A549 (cell line): ENCODE data around the gene IPO8. TPM values are rescaled to one million over a fixed set of nuclear protein-coding genes. Genes with fewer than 3 reads are reported as not detected.

Experiments used
- ATAC-seq, 2 experiments: fragments of 200-7000 bp in 1 of 2; fragments of >200 bp in 1 of 2; cut with Nextera tagmentation in 1 of 2; cut with Tn5 transposase in 1 of 2; 3 replicates each; pipeline versions ENCODE4 v1.8.0 to v1.9.1; 2018 to 2020; ENCODE audit warnings: mild to moderate bottlenecking in 1 of 2, moderate library complexity in 1 of 2
- CTCF ChIA-PET: fragments of 300-600 bp; sonication (Branson Sonifier 250); formaldehyde crosslinking; extraction: SDS; loops from one replicate; lab custom pipeline; 2021; ENCODE audit warnings: antibody characterized with exemption, inconsistent platforms; lab: Yijun Ruan, JAX
- POLR2A ChIA-PET: fragments of 350-600 bp; formaldehyde crosslinking; extraction: SDS; loops from one replicate; lab custom pipeline; 2021; ENCODE audit warnings: antibody characterized with exemption, inconsistent platforms; lab: Yijun Ruan, JAX
- DNase-seq, 2 experiments: peaks; one replicate each; pipeline versions ENCODE4 v3.0.0 to v3.0.0-alpha.2; 2011 to 2016; ENCODE audit warnings: low read depth in 1 of 2, low spot score in 1 of 2
- FAIRE-seq: peaks from 2 replicates; lab custom pipeline; 2011; peaks lifted over from hg19 to GRCh38; lab: Jason Lieb, UNC
- H3K27ac ChIP-seq, 2 experiments: fragments of >200 bp; sonication (Bioruptor Twin); formaldehyde crosslinking; 3 replicates each; pipeline ENCODE4 v1.5.1; 2016 to 2017
- H3K4me1 ChIP-seq: fragments of >200 bp; sonication (Bioruptor Twin); formaldehyde crosslinking; 3 replicates; pipeline ENCODE4 v1.6.1; 2016
- H3K4me2 ChIP-seq: fragments of >200 bp; sonication (Bioruptor Twin); formaldehyde crosslinking; 3 replicates; pipeline ENCODE4 v1.6.1; 2016
- H3K4me3 ChIP-seq: fragments of >200 bp; sonication (Bioruptor Twin); formaldehyde crosslinking; 3 replicates; pipeline ENCODE4 v1.5.1; 2016
- H3K9me3 ChIP-seq: fragments of >200 bp; sonication (Bioruptor Twin); formaldehyde crosslinking; 3 replicates; pipeline ENCODE4 v1.6.1; 2016
- CBX2 ChIP-seq: fragments of 200-600 bp; sonication (generic); IDR thresholded peaks from 2 replicates; pipeline ENCODE4 v1.6.1; 2016; ENCODE audit warnings: low read depth, mild to moderate bottlenecking, borderline replicate concordance
- CHD2 ChIP-seq: fragments of 150-350 bp; IDR thresholded peaks from 2 replicates; pipeline ENCODE4 v1.6.1; 2014; ENCODE audit warnings: low read length; ENCODE audit not compliant: partially characterized antibody
- EHF ChIP-seq: fragments of 250-450 bp; sonication (Bioruptor Pico); IDR thresholded peaks from 2 replicates; pipeline ENCODE4 v1.5.0; 2020; ENCODE audit warnings: mild to moderate bottlenecking
- EHMT2 ChIP-seq: fragments of 200-600 bp; sonication (generic); IDR thresholded peaks from 2 replicates; pipeline ENCODE4 v1.6.1; 2016; ENCODE audit warnings: antibody characterized with exemption, low read depth, mild to moderate bottlenecking, moderate library complexity
- ESRRA ChIP-seq: fragments of 150-350 bp; IDR thresholded peaks from 2 replicates; pipeline ENCODE4 v1.6.1; 2014; ENCODE audit warnings: mild to moderate bottlenecking, low read length, borderline replicate concordance
- HDAC2 ChIP-seq: fragments of 200-600 bp; sonication (generic); IDR thresholded peaks from 2 replicates; pipeline ENCODE4 v1.6.1; 2016
- NFE2L2 ChIP-seq: fragments of 150-350 bp; conservative IDR thresholded peaks from 2 replicates; pipeline ENCODE4 v1.6.1; 2014; ENCODE audit warnings: low read length
- NR3C1 ChIP-seq: fragments of >200 bp; sonication (Bioruptor Twin); formaldehyde crosslinking; IDR thresholded peaks from 3 replicates; pipeline ENCODE4 v1.6.1; 2017
- POLR2AphosphoS2 ChIP-seq: conservative IDR thresholded peaks from 2 replicates; pipeline ENCODE4 v1.6.1; 2012; ENCODE audit warnings: low read length, improper control_type of control experiment, inconsistent platforms
- RCOR1 ChIP-seq: fragments of 150-350 bp; IDR thresholded peaks from 2 replicates; pipeline ENCODE4 v1.6.1; 2014; ENCODE audit warnings: antibody characterized with exemption, low read length, low read depth
- RNF2 ChIP-seq: fragments of 200-600 bp; sonication (generic); IDR thresholded peaks from 2 replicates; pipeline ENCODE4 v1.6.1; 2016; ENCODE audit warnings: low read depth, mild to moderate bottlenecking, antibody characterized with exemption, moderate library complexity, borderline replicate concordance
- SREBF2 ChIP-seq: fragments of 450-650 bp; IDR thresholded peaks from 2 replicates; pipeline ENCODE4 v1.6.1; 2014; ENCODE audit warnings: mild to moderate bottlenecking, moderate library complexity
- TP53 ChIP-seq: fragments of 250-450 bp; sonication (Bioruptor Pico); IDR thresholded peaks from 2 replicates; pipeline ENCODE4 v1.5.0; 2021; ENCODE audit warnings: mild to moderate bottlenecking, moderate library complexity
- ZC3H11A ChIP-seq: fragments of 450-650 bp; IDR thresholded peaks from 2 replicates; pipeline ENCODE4 v1.6.1; 2014; ENCODE audit warnings: antibody characterized with exemption, mild to moderate bottlenecking
- ZFP36 ChIP-seq: fragments of 450-650 bp; IDR thresholded peaks from 2 replicates; pipeline ENCODE4 v1.6.1; 2014; ENCODE audit warnings: borderline replicate concordance; ENCODE audit not compliant: partially characterized antibody
- WGBS: methylation state at CpG from one replicate; pipeline ENCODE4 v1.1.6; 2017; ENCODE audit errors: missing lambda C conversion rate; 5-methylcytosine and 5-hydroxymethylcytosine counted together
- polyA plus RNA-seq, 4 experiments: library from polyadenylated mRNA; depleted of rRNA in 3 of 4; stranded (reverse); fragments of >200 nt; fragmentation: RNase III in 1 of 4; extraction: RNeasy Plus Mini Kit Qiagen cat#74134 plus additional on column Dnase treatment in 1 of 4; gene quantifications; 2 replicates in 3 of 4; 3 replicates in 1 of 4; pipeline ENCODE4 v1.2.3, GENCODE V29; 2011 to 2017
- TF ChIP-seq, protein P1 (sequence below): IDR thresholded peaks from 2 replicates; pipeline ENCODE4 v1.6.1; 2012
- TF ChIP-seq, protein P2 (sequence below): fragments of >200 bp; sonication (Bioruptor Twin); formaldehyde crosslinking; IDR thresholded peaks from 3 replicates; pipeline ENCODE4 v1.5.1; 2016
- TF ChIP-seq, protein P3 (sequence below): fragments of 250-450 bp; sonication (Bioruptor Pico); IDR thresholded peaks from 2 replicates; pipeline ENCODE4 v1.5.0; 2021; ENCODE audit warnings: mild to moderate bottlenecking, moderate library complexity, borderline replicate concordance
- TF ChIP-seq, protein P4 (sequence below): fragments of >200 bp; sonication (Bioruptor Twin); formaldehyde crosslinking; IDR thresholded peaks from 2 replicates; pipeline ENCODE4 v1.6.1; 2016

IPO8 gene
- polyA plus RNA-seq, 2 of the 4 experiments (the other 2 are of a cell fraction): 23.1 to 31.8 TPM

DNA sequence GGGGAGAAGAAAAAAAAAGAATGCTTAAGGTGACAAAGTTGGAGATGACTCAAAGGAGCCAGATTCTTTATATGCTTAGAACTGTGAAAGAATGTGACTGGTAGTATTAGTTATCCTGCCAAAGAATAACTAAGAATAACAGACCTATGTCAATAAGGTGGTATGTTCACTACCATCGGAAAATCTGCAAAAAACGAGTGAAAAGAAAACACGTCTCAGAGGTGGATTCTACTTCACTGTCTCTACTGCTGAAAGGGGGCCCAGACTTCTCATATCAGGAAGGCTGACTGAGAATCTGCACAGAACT, 64.7 kb downstream of the IPO8 start:
- Histone ChIP-seq H3K4me3 (no peak overlapping the region), H3K27ac (no peak overlapping the region), H3K4me2 (no peak overlapping the region), H3K9me3 (no peaks in the 10 kb centered on the region), H3K4me1 (no peaks in the 10 kb centered on the region)
- no peak for FAIRE-seq
- WGBS: 81% methylated on average over 3 of the region's 3 CpGs
- TF ChIP-seq POLR2AphosphoS2: no peak
- no peak for TF ChIP-seq CHD2
- TF ChIP-seq HDAC2: no peak
- no peak for TF ChIP-seq SREBF2
- TF ChIP-seq EHF (CRISPR knock-in tag): no peak
- TF ChIP-seq RCOR1: no peak
- no peak for TF ChIP-seq NFE2L2
- TF ChIP-seq, protein P1, sequence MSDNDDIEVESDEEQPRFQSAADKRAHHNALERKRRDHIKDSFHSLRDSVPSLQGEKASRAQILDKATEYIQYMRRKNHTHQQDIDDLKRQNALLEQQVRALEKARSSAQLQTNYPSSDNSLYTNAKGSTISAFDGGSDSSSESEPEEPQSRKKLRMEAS: no peak
- TF ChIP-seq NR3C1: no peak
- TF ChIP-seq ZC3H11A: no peak
- no peak for TF ChIP-seq RNF2
- TF ChIP-seq ESRRA: no peak
- TF ChIP-seq TP53 (CRISPR knock-in tag): no peak
- TF ChIP-seq, protein P2, sequence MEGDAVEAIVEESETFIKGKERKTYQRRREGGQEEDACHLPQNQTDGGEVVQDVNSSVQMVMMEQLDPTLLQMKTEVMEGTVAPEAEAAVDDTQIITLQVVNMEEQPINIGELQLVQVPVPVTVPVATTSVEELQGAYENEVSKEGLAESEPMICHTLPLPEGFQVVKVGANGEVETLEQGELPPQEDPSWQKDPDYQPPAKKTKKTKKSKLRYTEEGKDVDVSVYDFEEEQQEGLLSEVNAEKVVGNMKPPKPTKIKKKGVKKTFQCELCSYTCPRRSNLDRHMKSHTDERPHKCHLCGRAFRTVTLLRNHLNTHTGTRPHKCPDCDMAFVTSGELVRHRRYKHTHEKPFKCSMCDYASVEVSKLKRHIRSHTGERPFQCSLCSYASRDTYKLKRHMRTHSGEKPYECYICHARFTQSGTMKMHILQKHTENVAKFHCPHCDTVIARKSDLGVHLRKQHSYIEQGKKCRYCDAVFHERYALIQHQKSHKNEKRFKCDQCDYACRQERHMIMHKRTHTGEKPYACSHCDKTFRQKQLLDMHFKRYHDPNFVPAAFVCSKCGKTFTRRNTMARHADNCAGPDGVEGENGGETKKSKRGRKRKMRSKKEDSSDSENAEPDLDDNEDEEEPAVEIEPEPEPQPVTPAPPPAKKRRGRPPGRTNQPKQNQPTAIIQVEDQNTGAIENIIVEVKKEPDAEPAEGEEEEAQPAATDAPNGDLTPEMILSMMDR: no peak
- TF ChIP-seq, protein P3, sequence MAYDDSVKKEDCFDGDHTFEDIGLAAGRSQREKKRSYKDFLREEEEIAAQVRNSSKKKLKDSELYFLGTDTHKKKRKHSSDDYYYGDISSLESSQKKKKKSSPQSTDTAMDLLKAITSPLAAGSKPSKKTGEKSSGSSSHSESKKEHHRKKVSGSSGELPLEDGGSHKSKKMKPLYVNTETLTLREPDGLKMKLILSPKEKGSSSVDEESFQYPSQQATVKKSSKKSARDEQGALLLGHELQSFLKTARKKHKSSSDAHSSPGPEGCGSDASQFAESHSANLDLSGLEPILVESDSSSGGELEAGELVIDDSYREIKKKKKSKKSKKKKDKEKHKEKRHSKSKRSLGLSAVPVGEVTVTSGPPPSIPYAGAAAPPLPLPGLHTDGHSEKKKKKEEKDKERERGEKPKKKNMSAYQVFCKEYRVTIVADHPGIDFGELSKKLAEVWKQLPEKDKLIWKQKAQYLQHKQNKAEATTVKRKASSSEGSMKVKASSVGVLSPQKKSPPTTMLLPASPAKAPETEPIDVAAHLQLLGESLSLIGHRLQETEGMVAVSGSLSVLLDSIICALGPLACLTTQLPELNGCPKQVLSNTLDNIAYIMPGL (CRISPR knock-in tag): no peak
- TF ChIP-seq ZFP36: no peak
- TF ChIP-seq EHMT2: no peak
- ChIA-PET POLR2A (no interaction called here), CTCF (interaction anchor here (0.8 kb wide), 1 partner anchor 14 kb away, joined by 3 read pairs; no protein-coding TSS in a partner anchor)
- no peak for ATAC-seq
- no peak for DNase-seq

DNA sequence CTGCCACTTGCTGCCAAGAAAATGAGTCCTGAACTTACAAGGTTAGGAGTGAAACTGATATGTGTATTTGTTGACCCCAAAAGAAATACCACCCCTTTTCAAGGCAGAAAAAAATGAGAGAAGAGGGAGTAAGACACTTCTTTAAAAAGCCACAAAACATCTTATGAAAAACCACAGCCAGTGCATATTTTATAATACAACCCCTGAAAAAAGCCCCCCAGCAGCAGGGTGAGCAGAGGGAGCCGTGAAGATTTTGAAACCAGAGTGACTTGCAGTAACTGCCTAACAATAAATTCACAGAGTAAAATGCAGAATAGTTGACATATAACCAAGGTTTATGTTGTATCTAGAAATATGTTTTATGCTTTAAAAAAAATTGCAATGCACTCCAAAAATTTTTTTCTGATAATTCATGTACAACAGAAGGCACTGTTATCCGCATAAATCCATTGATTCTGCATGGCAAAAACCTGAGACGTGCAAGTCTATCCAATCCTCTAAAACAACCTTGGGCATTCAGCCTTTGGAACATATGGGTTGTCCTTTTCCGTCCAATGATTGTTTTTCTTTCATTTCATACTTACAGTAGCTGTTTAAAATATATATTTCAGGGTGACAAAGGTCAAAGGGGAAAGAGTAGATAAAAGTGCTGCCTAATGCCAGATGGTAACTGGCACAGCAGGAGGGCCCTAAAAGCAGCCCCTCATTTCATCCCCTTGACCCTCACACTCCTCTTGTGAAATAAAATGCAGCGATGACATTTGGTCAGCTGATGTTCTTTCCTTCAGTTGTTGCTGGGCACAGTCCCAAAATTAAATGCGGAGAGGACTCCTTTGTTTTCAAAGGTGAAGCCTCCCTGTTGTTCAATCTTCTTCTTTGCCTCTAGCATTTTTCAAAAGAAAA, 65.3 kb downstream of the IPO8 start:
- H3K9me3 ChIP-seq: no peaks in the 10 kb centered on the region
- no peak for FAIRE-seq
- no peak overlapping the region for H3K27ac ChIP-seq
- H3K4me1 ChIP-seq: no peaks in the 10 kb centered on the region
- DNase-seq: no peak
- CTCF ChIA-PET: interaction anchor here (0.8 kb wide), 1 partner anchor 14 kb away, joined by 3 read pairs; no protein-coding TSS in a partner anchor
- WGBS: 85% methylated on average over 6 of the region's 6 CpGs
- no peak overlapping the region for H3K4me2 ChIP-seq
- no peak for TF ChIP-seq NR3C1
- TF ChIP-seq, protein P4, sequence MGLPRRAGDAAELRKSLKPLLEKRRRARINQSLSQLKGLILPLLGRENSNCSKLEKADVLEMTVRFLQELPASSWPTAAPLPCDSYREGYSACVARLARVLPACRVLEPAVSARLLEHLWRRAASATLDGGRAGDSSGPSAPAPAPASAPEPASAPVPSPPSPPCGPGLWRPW: no peak
- TF ChIP-seq, protein P3 (CRISPR knock-in tag): no peak
- TF ChIP-seq CBX2: no peak
- no peak for TF ChIP-seq ZC3H11A
- ATAC-seq: no peak
- no peak overlapping the region for H3K4me3 ChIP-seq
- POLR2A ChIA-PET: no interaction called here
